SK-N-SH (cell line): Measurements from ENCODE around the gene PARD3.

ENCODE experiments used
- CHD2 ChIP-seq: fragments of 150-350 bp; IDR thresholded peaks from 2 replicates; pipeline ENCODE4 v1.6.1; 2018; ENCODE audit warnings: low read length; ENCODE audit not compliant: partially characterized antibody
- CTCF ChIP-seq: fragments of 200-600 bp; sonication (generic); IDR thresholded peaks from 2 replicates; pipeline ENCODE4 v1.6.1; 2017; ENCODE audit warnings: antibody characterized with exemption, mild to moderate bottlenecking, moderate library complexity
- EZH2phosphoT487 ChIP-seq: fragments of 200-600 bp; sonication (generic); IDR thresholded peaks from 2 replicates; pipeline ENCODE4 v1.6.1; 2017; ENCODE audit warnings: low read depth, mixed run types, mild to moderate bottlenecking, antibody characterized with exemption, moderate library complexity, borderline replicate concordance
- MAX ChIP-seq: IDR thresholded peaks from 2 replicates; pipeline ENCODE4 v1.4.0; 2012; ENCODE audit warnings: low read depth
- POLR2AphosphoS5 ChIP-seq: IDR thresholded peaks from 2 replicates; pipeline ENCODE4 v1.6.1; 2012; ENCODE audit warnings: low read depth, low read length
- REST ChIP-seq: IDR thresholded peaks from 2 replicates; pipeline ENCODE4 v1.6.1; 2012; ENCODE audit warnings: mild to moderate bottlenecking, low read depth, low read length, moderate library complexity
- RFX5 ChIP-seq: IDR thresholded peaks from 2 replicates; pipeline ENCODE4 v1.6.1; 2012; ENCODE audit warnings: mild to moderate bottlenecking, improper control_type of control experiment, low read length
- RXRA ChIP-seq: IDR thresholded peaks from 2 replicates; pipeline ENCODE4 v1.4.0; 2012; ENCODE audit warnings: low read depth, mild to moderate bottlenecking, borderline replicate concordance
- SMC3 ChIP-seq: IDR thresholded peaks from 2 replicates; pipeline ENCODE4 v1.6.1; 2012; ENCODE audit warnings: low read depth, low read length, improper control_type of control experiment
- TAF1 ChIP-seq: IDR thresholded peaks from 2 replicates; pipeline ENCODE4 v1.6.1; 2012; ENCODE audit warnings: low read depth, mild to moderate bottlenecking, low read length, moderate library complexity, borderline replicate concordance
- USF2 ChIP-seq: fragments of 150-350 bp; IDR thresholded peaks from 2 replicates; pipeline ENCODE4 v1.6.1; 2017; ENCODE audit warnings: antibody characterized with exemption, low read length, low read depth, borderline replicate concordance
- YY1 ChIP-seq: IDR thresholded peaks from 2 replicates; pipeline ENCODE4 v1.4.0; 2012; ENCODE audit warnings: low read depth, mild to moderate bottlenecking

GRCh38 chr10:34323192-34323591, 491.9 kb downstream of the PARD3 start:
- no peak for TF ChIP-seq SMC3
- TF ChIP-seq MAX, result no peak
- TF ChIP-seq CTCF, result no peak
- TF ChIP-seq RXRA, result no peak
- no peak for TF ChIP-seq TAF1
- TF ChIP-seq YY1, result no peak
- TF ChIP-seq CHD2, result no peak
- TF ChIP-seq EZH2phosphoT487, result no peak
- TF ChIP-seq REST, result no peak
- TF ChIP-seq POLR2AphosphoS5, result no peak
- no peak for TF ChIP-seq RFX5
- TF ChIP-seq USF2, result no peak
